Neural progenitor cell (in vitro differentiated cells): ENCODE data around the gene DBI.

Experiments used
- CTCF ChIP-seq: fragments of 200-600 bp; sonication (generic); IDR thresholded peaks from 2 replicates; pipeline ENCODE4 v1.5.1; 2017; ENCODE audit warnings: antibody characterized with exemption, mild to moderate bottlenecking
- EZH2 ChIP-seq: fragments of 200-600 bp; sonication (generic); IDR thresholded peaks from 2 replicates; pipeline ENCODE4 v1.6.1; 2017; ENCODE audit warnings: antibody characterized with exemption, mild to moderate bottlenecking, moderate library complexity

DNA sequence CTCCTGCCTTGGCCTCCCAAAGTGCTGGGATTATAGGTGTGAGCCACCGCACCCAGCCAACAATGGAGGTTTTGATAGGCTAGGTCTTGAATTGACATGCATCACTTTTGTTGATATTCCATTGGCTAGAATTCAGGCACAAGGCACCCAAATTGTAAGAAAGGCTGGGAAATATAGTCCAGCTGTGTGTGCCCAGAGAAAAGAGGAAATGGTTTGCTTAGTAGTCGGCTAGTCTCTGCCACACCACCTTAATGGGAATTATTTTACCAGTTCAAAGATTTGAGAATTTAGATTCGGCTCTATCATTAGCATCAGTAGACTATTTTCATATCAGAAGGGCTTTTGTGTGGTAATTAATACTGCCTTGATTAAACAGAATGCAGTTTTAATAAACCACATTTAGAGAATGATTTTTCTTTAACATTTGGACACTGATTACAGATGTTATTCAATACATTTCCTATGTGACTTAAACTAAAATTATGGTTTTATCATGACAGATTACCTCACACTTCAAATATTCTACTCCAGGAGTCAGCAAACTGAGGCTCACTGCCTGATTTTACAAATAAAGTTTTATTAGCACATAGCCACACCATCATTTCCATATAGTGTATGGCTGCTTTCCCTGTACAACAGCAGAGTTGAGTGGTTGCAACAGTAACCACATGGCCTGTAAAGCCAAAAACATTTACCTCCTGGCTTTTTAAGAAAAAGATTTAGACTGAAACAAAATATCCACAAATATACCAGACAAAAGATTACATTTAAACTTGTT is 27.4 kb downstream of the DBI start:
- TF ChIP-seq CTCF (no peak), EZH2 (no peak)
